HuH-7 (cell line): ENCODE data around the gene ZNF212.

Experiments
- DNase-seq: peaks from one replicate; pipeline ENCODE4 v3.0.0; 2011; ENCODE audit warnings: low spot score

ZNF212 gene

GRCh38 chr7:149239345-149240143 is at the start of gene ZNF212:
Gene ZNF212 (plus strand): TSS chr7:149239651. CDS start chr7:149239779, 128 bp downstream.
- DNase-seq: peak; percentile 99

- DNase-seq: no peak
Observed at GRCh38 chr7:149191851-149192250, 47.6 kb upstream of the ZNF212 start.

GRCh38 chr7:149194799-149195179 is 44.7 kb upstream of the ZNF212 start:
- DNase-seq: no peak

- DNase-seq: peak; percentile 98
Observed at GRCh38 chr7:149195180-149196150, 44.0 kb upstream of the ZNF212 start, which contains the start of gene ZNF282. Gene ZNF282 (plus strand): TSS chr7:149195546. CDS start chr7:149195590, 44 bp downstream.

- peak; percentile 30 for DNase-seq
Observed at GRCh38 chr7:149196151-149196704, 43.2 kb upstream of the ZNF212 start.

GRCh38 chr7:149196705-149197171 is 42.7 kb upstream of the ZNF212 start:
- peak; percentile 44 for DNase-seq

- DNase-seq: no peak
Observed at GRCh38 chr7:149197675-149198074, 41.8 kb upstream of the ZNF212 start.

GRCh38 chr7:149198161-149198816 is 41.2 kb upstream of the ZNF212 start:
- DNase-seq: no peak

- DNase-seq: no peak
Observed at GRCh38 chr7:149199234-149199995, 40.0 kb upstream of the ZNF212 start.

- no peak for DNase-seq
Observed at GRCh38 chr7:149202831-149203231, 36.6 kb upstream of the ZNF212 start.

GRCh38 chr7:149205690-149206381 is 33.6 kb upstream of the ZNF212 start:
- DNase-seq: no peak

GRCh38 chr7:149207324-149208035 is 32.0 kb upstream of the ZNF212 start:
- no peak for DNase-seq

- peak; percentile 83 for DNase-seq
Observed at GRCh38 chr7:149209518-149210269, 29.8 kb upstream of the ZNF212 start.

- DNase-seq: no peak
Observed at GRCh38 chr7:149210551-149210950, 28.9 kb upstream of the ZNF212 start.

- DNase-seq: no peak
Observed at GRCh38 chr7:149214020-149214720, 25.3 kb upstream of the ZNF212 start.

- DNase-seq: no peak
Observed at GRCh38 chr7:149216402-149216801, 23.0 kb upstream of the ZNF212 start.

- no peak for DNase-seq
Observed at GRCh38 chr7:149217570-149217969, 21.9 kb upstream of the ZNF212 start.
